COLO668 (cell line): Measurements from ENCODE around the gene PSORS1C2.
"Not testable (repeated sequence)": the region's sequence is repeated elsewhere in the genome, so short reads cannot be mapped to it uniquely, and the experiment has no call there.

Experiments
- DNase-seq: peaks from one replicate; lab custom pipeline; 2025; ENCODE audit not compliant: unreplicated experiment; lab: John Stamatoyannopoulos, UW

The PSORS1C2 gene

DNA sequence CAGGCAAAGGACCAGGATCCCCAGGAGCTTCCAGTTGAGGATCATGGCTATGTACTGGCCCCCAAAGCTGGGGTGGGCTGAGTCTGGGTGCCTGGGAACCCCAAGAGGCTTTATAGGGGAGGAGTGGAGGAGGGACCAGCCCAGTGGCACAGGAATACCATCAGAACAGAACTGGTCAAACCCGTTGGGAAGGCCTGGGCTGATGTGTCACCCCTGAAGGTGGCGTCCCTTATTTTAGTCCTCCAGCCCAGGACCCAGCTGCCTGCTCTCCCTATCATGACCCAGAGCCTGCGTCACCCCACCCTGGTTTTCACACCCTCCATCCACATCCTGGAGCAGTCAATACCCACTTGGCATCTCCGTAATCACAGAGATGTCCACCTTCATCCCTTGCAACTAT lies at the start of gene PSORS1C2:
TSS of gene PSORS1C2 (minus strand) at position 85 of the 400 bp plus-strand sequence. CDS start at position 45, 40 bp downstream.
- DNase-seq: no peak

DNA sequence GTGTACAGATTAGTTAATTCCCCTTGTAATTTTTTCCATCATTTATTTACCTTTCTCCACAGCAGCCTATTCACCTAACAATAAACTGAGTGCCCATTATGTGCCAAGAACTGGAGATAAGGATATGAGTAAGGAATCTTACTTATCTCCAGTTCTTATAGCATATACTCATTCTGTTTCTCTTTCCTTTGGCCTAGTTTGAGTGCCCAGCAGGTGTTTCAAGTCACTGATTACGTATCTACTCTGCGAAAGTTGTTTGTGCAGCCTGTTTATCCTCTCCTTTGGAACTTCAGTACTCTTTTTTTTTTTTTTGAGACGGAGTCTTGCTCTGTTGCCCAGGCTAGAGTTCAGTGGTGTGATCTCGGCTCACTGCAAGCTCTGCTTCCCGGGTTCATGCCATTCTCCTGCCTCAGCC lies 48.9 kb upstream of the PSORS1C2 start:
- no peak for DNase-seq

DNA sequence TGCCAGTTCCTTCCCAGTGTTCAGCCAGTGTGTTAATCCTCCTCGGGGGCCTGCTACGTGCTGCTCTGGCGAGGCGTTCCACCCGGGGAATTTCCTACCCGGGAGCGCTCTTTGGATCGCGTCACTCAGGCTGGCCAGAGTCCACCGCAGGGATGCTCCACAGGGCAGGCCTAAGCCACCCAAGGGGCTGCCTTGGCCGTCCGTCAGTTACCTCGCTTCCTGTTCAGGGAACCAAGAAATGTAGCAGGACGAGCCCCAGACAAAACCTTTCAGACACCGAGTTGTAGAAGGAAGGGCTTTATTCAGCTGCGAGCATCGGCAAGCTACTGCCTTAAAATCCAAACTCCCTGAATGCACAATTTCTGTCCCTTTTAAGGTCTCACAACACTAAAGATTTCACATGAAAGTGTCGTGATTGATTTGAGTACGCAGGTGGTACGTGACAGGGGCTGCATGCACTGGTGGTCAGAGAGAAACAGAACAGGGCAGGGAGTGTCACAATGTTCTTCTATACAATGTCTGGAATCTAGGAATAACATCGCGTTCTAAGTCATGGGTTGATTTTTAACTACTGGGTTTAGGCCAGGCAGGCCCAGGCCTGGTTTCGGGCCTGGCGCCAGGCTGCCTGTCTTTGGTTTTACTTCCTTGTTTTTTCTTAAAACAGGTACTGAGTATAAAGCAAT lies 47.3 kb upstream of the PSORS1C2 start:
- no peak for DNase-seq

DNA sequence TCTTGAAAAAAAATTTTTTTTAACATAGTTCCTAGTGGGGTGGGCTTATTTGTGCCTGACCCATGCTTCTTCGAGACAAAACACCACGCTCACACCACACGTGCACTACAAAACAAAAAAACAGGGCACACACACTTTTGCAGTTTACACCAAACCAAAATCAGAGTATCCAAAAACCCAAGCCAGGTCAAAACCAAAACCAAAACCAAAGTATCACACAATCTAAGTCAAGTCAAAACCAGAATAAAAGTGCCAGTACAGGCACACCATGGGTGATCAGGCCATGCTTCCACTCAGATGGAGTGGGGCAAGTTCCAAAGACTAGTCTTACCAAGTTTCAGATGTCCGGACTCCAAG lies 46.8 kb upstream of the PSORS1C2 start:
- DNase-seq: not testable (repeated sequence)

DNA sequence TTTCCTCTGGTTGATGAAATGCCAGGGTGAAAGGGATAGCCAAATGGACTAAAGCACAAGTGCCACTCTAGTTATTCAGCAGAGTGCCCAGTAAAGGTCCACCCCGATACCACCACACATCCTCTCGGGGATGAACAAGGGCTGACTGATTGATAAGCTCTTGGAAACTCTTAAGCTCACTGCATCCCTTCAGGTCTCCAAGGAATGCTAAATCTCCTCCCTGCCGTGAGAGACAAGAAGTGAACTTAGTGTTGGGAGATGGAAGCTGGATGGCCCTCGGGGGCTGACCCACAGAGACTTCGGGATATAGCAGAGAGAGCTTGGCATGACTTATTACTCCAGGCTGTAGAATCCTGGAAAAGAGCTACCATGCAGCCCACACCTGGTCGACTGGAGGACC lies 45.0 kb upstream of the PSORS1C2 start:
- DNase-seq: not testable (repeated sequence)

DNA sequence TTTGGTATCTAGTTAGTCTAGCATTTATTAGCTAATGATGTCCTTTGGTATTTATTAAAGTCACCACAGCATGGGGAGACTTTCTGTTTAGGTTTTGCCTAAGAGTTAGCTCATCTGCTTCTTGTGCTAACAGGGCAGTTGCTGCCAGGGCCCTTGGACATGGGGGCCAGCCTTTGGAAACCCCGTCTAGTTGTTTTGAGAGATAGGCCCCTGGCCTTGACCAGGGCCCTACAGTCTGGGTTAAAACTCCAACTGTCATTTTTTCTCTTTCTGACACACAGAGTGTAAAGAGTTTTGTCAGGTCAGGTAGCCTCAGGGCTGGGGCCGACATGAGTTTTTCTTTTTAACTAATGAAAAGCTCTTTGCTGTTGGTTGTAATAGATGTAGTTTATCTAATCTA lies 44.4 kb upstream of the PSORS1C2 start:
- not testable (repeated sequence) for DNase-seq

DNA sequence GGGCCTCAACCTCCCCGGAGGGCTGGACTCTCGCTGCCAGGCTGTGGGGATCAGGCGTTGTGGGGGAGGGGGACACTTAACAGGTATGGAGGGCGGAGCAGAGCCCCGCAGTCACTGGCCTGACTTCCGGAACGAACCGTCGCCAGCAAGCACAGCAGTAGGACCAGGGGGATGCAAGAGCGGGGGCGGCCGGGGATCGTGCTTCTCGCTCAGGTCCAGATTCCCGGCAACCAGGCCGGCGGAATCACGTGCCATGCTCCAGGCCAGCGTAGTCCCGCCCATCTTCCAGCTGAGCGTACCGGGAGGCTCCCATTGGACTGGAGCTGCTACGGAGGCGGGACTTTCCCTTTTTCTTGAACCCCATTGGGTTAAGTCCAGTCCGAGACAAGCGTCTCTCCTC lies 41.6 kb upstream of the PSORS1C2 start:
- no peak for DNase-seq

DNA sequence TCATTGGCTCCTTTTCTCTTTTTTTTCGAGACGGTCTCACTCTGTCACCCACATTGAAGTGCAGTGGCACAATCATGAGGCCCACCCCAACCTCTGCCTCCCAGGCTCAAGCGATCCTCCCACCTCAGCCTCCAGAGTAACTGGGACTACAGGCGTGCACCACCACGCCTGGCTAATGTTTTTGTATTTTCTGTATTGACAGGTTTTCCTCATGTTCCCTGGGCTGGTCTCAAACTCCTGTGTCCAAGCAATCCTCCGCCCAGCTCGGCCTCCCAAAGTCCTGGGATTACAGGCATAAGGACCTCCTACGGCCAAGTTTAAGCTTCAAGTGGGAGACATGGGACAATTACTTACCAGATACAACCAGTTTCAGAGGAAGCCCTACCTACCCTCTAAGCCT lies 41.0 kb upstream of the PSORS1C2 start:
- no peak for DNase-seq

DNA sequence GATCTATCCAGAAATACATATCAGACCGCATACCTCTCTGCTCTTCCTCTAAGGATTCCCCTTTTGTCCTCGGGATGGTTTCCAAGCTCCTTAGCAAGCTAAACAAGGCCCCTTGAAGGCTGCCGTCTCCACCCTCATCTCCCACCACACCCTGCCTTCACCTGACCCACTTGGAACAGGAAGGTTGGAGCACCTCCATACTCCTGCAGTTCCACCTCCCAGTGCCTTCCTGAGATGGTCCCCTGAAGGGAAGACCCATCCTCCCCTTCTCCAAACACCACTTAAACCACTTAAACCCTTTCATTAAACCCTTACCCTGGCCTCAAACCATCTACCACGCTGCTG lies 40.1 kb upstream of the PSORS1C2 start:
- DNase-seq: no peak

DNA sequence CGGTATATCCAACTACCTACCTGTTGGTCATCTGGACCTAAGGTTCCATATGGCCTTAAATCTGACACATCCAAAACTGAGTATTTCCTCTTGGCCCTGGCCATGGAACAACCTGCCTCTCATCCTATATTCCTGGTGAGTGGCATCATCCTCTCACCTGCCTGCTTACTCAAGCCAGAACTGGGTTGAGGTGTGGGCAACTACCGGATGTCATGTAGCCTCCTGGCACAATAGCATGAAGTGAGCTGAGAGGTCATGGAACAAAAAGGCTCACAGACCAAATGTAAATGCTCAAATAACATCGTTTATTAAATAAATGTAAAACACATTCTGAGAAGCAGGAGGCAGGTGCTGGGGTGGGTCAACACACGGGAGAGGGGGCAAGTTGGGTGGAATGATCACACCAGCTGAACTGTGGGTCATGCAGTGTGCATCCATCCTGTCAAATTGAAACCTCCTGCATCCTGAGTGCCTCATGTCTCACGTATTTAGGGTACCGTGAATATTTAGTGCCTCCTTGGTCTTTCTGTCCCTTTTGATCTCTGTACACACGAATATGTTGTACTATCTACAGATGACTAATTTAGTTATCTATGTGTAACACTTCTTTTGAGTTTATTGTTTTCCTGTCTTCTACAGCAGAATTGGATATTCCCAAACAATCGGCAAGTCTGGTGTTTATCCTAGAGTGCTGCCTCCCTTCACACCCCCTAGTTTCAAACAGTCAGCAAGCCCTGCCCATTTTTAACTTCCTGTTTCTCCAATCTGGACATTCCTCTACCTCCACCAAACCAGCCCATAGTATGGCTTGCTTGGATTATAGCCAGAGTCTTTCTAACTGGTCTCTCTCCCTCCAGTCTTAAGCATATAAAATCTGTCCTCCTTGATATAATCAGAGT lies 39.5 kb upstream of the PSORS1C2 start:
- DNase-seq: no peak

DNA sequence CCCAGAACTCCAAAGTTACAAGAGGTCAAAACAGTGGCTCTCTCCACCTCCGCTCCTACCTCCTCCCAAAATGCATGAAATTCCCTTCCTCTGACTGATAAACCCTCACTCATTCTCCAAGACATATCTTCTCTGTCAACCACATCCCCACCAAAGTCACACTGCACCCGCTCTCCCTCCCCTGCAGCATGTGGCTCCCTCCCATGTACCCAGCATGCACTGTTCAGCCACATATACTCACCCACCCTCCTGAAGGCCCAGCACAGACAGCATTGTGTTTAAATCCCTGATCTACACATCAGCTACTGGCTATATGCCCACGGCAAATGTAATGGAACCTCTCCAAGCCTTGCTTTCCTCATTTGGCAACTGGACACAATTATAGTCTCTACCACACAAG lies 37.1 kb upstream of the PSORS1C2 start:
- DNase-seq: no peak

DNA sequence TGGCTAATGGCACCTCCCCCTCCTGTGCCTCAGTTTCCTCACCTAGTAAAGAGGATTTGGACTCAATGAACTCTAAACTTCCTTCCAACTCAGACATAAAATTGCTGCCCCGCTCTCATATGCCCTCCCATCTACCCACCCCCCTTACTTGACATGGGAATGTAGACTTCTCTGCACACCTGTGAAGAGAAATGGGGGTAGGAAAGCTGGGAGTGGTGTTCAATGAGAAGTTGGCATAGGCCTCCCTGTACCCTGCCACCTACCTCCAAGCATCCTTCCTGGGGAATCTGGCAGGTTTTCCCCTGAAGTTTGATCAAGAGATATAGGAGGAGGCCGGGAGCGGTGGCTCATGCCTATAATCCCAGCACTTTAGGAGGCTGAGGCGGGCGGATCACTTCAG lies 35.5 kb upstream of the PSORS1C2 start:
- DNase-seq: no peak

DNA sequence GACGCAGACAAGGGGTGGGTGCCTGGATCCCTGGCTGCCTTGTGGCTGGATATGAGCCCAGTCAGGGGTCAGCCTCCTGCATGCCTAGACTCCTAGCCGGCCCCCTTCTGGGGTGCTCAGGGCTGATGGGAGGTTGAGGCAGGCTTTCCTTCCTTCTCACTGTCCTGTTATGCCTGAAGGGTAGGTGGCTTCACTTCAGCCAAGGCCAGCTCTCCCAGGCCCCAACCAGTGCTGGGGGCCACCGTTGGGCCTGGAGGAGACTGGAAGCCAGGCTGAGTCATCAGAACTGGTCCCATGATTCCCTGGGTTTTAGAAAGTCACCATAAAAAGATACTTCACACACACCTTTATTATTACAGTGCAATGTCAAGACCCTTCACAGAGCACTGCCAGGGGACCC lies 34.5 kb upstream of the PSORS1C2 start:
- no peak for DNase-seq

DNA sequence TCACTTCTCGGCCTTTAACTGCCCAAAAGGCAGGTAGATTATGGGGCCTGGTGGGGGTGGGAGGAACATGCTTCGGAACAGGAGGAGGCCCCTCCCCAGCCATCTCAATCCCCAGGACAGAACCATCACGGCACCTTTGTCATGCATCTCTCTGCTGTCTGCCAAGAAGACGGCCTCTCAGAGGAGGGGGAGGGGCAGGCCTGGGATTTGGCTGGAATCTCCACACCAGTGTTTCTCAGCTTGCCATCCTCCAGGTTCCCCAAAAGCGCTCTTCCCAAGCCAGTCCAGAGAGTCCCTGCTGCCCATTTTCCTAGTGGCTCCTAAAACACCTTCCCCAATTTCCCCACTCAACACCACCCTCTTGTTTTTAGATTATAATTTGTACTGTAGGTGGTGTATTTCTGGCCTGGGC lies 34.1 kb upstream of the PSORS1C2 start:
- DNase-seq: no peak

DNA sequence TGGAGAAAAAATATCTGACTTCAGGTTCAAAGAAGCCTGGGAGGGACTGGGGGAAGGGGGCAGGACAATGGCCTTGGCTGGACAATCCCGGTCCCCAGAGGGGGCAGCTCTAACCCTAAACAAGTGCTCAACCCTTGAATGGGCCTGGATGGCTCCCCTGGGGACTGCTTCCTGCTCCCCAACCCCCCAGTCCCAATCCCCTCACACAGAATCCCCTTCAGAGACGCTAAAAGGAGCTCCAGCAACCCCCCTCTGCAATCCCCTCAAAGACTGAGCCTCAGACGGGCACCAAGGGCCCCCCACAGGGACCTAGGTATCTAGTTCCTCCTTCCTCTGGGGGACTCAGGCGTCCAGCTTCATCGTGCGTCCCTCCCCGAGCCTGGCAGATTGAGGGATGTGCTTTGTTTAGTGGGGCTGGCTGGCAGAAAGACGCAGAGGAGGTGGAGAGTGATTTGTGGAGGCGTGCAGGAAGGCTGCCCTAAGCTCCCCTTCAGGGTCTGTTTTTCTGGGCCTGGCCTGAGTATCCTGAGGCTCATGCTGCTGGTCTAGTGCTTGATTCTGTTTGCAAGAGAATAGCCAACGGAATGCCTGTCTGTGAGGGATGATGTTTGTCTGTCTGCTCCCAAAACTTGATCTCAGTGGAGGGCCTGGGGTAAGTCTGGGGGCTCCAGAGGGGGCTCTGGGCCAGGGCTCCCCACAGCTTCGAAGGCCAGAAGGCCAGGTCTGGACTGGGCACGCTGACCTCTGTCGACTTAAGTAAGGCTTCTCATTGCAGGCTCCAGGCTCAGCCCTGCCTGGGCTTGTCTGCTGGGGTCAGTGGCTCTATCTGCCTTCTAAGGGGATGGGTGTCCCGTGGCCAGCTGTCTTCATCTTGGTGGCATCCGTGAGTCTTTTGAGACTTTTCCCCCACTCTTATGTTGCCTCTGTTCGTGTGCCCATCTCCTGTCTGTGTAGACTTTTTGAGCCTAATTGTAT lies 33.4 kb upstream of the PSORS1C2 start:
- no peak for DNase-seq

DNA sequence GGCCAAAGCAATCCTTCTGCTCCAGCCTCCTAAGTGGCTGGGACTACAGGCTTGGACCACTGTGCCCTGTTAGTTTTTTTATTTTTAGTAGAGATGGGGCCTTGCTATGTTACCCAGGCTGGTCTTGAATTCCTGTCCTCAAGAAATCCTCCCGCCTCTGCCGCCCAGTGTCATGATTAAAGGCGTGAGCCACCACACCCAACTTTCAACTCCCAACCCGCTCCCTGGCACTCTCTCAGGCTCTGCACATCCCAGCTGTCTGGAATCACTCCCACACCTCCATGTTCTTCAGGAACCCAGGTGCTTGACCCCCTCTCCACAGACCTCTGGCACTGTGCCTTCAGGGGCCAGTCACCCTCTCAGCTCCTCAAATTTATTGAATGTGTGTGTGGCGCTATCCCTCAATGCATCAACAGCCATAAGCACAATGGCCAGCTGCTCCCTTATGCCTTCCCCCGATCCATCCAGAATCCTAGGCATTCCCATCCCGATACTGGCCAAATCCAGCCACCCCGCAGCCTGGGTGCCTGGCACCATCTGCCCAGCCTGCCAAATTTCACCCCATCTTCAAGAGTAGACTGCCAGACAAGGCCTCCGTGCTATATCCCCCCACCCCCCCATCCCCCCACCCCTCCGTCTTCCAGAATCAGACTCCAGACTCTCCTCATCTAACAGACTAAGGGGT lies 32.3 kb upstream of the PSORS1C2 start:
- no peak for DNase-seq

DNA sequence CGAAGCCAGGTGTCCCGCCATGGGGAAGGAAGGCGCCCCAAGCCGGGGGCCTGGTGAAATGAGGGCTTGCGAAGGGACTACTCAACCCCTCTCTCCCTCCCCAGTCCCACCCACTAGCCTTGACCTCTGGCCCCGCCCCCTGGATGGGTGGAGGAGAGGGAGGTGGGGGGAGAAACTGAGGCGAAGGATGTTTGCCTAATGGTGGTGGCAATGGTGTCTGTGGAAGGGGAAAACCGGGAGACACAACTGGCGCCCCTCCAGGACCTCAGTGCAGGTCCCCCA lies 31.7 kb upstream of the PSORS1C2 start, which contains the start of gene POU5F1:
TSS of gene POU5F1 (minus strand) at position 83 of the 282 bp plus-strand sequence. CDS start at position 21, 62 bp downstream.
- no peak for DNase-seq

DNA sequence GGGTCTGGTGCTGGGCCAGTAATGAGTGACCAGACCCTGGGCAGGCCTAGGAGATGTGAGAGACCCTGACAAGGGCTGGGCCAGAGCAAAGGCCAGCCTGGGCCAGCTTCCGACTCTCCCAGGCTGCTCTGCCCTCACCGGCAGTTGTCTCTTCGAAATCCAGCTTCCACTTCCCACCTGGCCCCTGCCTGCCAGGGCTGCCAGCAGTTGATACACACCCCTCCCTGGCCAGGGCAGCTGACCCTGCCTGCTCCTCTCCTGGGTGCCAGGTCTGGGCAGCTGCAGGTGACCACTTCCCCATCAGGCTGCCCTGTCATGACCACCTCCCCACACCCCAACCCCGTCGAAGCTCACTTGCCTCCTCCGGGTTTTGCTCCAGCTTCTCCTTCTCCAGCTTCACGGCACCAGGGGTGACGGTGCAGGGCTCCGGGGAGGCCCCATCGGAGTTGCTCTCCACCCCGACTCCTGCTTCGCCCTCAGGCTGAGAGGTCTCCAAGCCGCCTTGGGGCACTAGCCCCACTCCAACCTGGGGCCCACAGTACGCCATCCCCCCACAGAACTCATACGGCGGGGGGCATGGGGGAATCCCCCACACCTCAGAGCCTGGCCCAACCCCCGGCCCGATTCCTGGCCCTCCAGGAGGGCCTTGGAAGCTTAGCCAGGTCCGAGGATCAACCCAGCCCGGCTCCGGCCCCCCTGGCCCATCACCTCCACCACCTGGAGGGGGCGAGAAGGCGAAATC lies 31.2 kb upstream of the PSORS1C2 start:
- DNase-seq: not testable (repeated sequence)

DNA sequence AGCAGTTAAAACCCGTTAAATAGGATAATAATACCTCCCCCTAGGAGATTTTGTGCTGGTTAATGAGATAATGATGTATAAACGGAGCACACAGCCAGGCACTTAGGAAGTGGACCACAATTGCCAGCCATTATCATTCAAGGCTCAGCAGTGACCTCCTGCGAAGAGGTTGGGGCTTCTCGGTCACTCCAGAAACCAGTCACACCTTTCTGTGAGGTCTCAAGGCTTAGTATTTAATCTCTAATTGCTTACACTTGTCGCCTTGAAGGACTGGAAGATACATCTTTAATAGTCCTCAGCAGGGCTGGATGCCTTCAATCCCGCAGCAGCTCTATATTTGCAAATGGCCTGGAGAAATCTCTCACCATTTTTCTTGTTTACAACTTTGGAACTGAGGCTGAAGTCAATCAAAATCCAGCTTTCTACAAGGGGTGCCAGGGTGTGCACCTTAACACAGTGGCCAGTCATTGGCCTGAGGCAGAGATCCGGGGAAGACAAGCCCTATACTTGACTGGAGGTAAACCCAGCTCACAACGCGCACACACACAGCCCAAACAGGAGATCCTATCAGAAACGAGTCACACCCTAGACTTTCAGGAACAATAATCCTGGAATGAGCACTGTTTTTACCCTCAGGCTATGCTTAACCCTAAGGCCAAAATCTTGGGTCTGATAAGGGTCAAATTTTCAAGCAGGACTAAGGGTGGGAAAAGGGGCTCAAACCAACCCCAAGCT lies 30.4 kb upstream of the PSORS1C2 start:
- DNase-seq: no peak
